Trophoblast cell (in vitro differentiated cells and primary cell): ENCODE data around the gene CFAP97D2.
A peak's percentile ranks its signal among the peaks of the same experiment; 100 is the strongest.
"Not testable (repeated sequence)": the region's sequence is repeated elsewhere in the genome, so short reads cannot be mapped to it uniquely, and the experiment has no call there.

ENCODE experiments used
- DNase-seq, 2 donors: peaks; one replicate each; pipeline ENCODE4 v3.0.0-alpha.2; 2016
- H2AFZ ChIP-seq: 2 replicates; pipeline ENCODE4 v1.6.1; 2013; ENCODE audit warnings: low read length, moderate library complexity, mild to moderate bottlenecking; ENCODE audit not compliant: insufficient read depth, poor library complexity
- H2AK5ac ChIP-seq: 2 replicates; pipeline ENCODE4 v1.6.1; 2013; ENCODE audit warnings: mild to moderate bottlenecking, low read length
- H2BK120ac ChIP-seq: 2 replicates; pipeline ENCODE4 v1.6.1; 2013; ENCODE audit warnings: low read length, mild to moderate bottlenecking, moderate library complexity; ENCODE audit not compliant: insufficient read depth, poor library complexity
- H2BK12ac ChIP-seq: 2 replicates; pipeline ENCODE4 v1.6.1; 2013; ENCODE audit warnings: mild to moderate bottlenecking, low read length, moderate library complexity
- H2BK5ac ChIP-seq: 2 replicates; pipeline ENCODE4 v1.6.1; 2013; ENCODE audit warnings: low read length, low read depth, moderate library complexity, mild to moderate bottlenecking; ENCODE audit not compliant: poor library complexity
- H3K14ac ChIP-seq: 2 replicates; pipeline ENCODE4 v1.6.1; 2013; ENCODE audit warnings: mild to moderate bottlenecking, low read length
- H3K18ac ChIP-seq: 2 replicates; pipeline ENCODE4 v1.6.1; 2013; ENCODE audit warnings: mild to moderate bottlenecking, low read length
- H3K23ac ChIP-seq: 2 replicates; pipeline ENCODE4 v1.6.1; 2013; ENCODE audit warnings: low read length
- H3K27ac ChIP-seq: 2 replicates; pipeline ENCODE4 v1.5.1; 2013; ENCODE audit warnings: low read depth, mild to moderate bottlenecking, inconsistent platforms, low read length, moderate library complexity
- H3K27me3 ChIP-seq: 2 replicates; pipeline ENCODE4 v1.6.1; 2013; ENCODE audit warnings: inconsistent platforms, mild to moderate bottlenecking, low read length, moderate library complexity; ENCODE audit not compliant: insufficient read depth
- H3K36me3 ChIP-seq, 2 experiments: 1 replicate in 1 of 2; 2 replicates in 1 of 2; pipeline ENCODE4 v1.6.1; 2013; ENCODE audit warnings: low read length in 2 of 2, mild to moderate bottlenecking in 2 of 2, moderate library complexity in 1 of 2; ENCODE audit not compliant: insufficient read depth in 2 of 2, control insufficient read depth in 1 of 2
- H3K4ac ChIP-seq: 2 replicates; pipeline ENCODE4 v1.6.1; 2013; ENCODE audit warnings: low read depth, mild to moderate bottlenecking, low read length, moderate library complexity
- H3K4me1 ChIP-seq, 2 experiments: 1 replicate in 1 of 2; 2 replicates in 1 of 2; pipeline ENCODE4 v1.6.1; 2013; ENCODE audit warnings: low read length in 2 of 2, mild to moderate bottlenecking in 2 of 2, moderate library complexity in 1 of 2; ENCODE audit not compliant: insufficient read depth in 2 of 2, control insufficient read depth in 1 of 2
- H3K4me2 ChIP-seq: 2 replicates; pipeline ENCODE4 v1.6.1; 2013; ENCODE audit warnings: inconsistent platforms, mild to moderate bottlenecking, low read length, moderate library complexity
- H3K4me3 ChIP-seq: 2 replicates; pipeline ENCODE4 v1.5.1; 2013; ENCODE audit warnings: mild to moderate bottlenecking, low read depth, low read length, inconsistent platforms
- H3K79me1 ChIP-seq: one replicate; pipeline ENCODE4 v1.6.1; 2013; ENCODE audit warnings: low read length
- H3K79me2 ChIP-seq: 2 replicates; pipeline ENCODE4 v1.6.1; 2013; ENCODE audit warnings: low read length, mild to moderate bottlenecking; ENCODE audit not compliant: control insufficient read depth, insufficient read depth, poor library complexity
- H3K9ac ChIP-seq: 2 replicates; pipeline ENCODE4 v1.6.1; 2013; ENCODE audit warnings: mild to moderate bottlenecking, low read length
- H3K9me3 ChIP-seq: 2 replicates; pipeline ENCODE4 v1.6.1; 2013; ENCODE audit warnings: low read depth, mild to moderate bottlenecking, control low read depth, inconsistent platforms, low read length; ENCODE audit not compliant: insufficient read depth
- H4K12ac ChIP-seq: 2 replicates; pipeline ENCODE4 v1.6.1; 2013; ENCODE audit warnings: low read depth, mild to moderate bottlenecking, low read length, moderate library complexity
- H4K8ac ChIP-seq: 2 replicates; pipeline ENCODE4 v1.6.1; 2013; ENCODE audit warnings: low read depth, mild to moderate bottlenecking, low read length, moderate library complexity
- H4K91ac ChIP-seq: one replicate; pipeline ENCODE4 v1.6.1; 2013; ENCODE audit warnings: low read depth, mild to moderate bottlenecking, low read length, moderate library complexity
- WGBS: extraction: QIAGEN DNeasy Blood & Tissue Kit; methylation state at CpG from one replicate; pipeline ENCODE4 v1.1.7; 2013; ENCODE audit warnings: missing lambda C conversion rate; ENCODE audit not compliant: insufficient read length, insufficient coverage; ENCODE audit errors: extremely low coverage; 5-methylcytosine and 5-hydroxymethylcytosine counted together

Gene CFAP97D2

DNA sequence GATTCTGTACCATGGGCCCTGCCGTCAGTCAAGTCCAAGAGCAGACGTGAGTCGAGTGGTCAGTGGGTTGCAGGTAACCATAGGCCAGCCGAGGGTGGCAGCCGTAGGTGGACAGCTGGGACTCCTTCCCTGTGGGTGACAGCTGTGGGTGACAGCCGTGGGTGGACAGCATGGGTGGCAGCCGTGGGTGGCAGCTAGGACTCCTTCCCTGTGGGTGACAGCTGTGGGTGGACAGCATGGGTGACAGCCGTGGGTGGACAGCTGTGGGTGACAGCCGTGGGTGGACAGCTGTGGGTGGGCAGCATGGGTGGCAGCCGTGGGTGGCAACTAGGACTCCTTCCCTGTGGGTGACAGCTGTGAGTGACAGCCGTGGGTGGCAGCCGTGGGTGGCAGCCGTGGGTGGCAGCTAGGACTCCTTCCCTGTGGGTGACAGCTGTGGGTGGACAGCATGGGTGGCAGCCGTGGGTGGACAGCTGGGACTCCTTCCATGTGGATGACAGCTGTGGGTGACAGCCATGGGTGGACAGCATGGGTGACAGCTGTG lies 2.6 kb upstream of the CFAP97D2 start:
- H3K36me3 ChIP-seq, H3K9me3 ChIP-seq, H3K4me2 ChIP-seq, H2AK5ac ChIP-seq, H3K4ac ChIP-seq, H3K79me2 ChIP-seq, H3K79me1 ChIP-seq, H3K4me1 ChIP-seq, H3K14ac ChIP-seq, H3K4me3 ChIP-seq, H2AFZ ChIP-seq, H3K27me3 ChIP-seq, H3K18ac ChIP-seq, H4K91ac ChIP-seq, H3K23ac ChIP-seq, DNase-seq, H4K8ac ChIP-seq, H4K12ac ChIP-seq, H2BK12ac ChIP-seq, H3K9ac ChIP-seq, H3K27ac ChIP-seq, H2BK120ac ChIP-seq, H2BK5ac ChIP-seq: not testable (repeated sequence)
- no CpG with 5 or more reads among the region's 14 CpGs for WGBS

DNA sequence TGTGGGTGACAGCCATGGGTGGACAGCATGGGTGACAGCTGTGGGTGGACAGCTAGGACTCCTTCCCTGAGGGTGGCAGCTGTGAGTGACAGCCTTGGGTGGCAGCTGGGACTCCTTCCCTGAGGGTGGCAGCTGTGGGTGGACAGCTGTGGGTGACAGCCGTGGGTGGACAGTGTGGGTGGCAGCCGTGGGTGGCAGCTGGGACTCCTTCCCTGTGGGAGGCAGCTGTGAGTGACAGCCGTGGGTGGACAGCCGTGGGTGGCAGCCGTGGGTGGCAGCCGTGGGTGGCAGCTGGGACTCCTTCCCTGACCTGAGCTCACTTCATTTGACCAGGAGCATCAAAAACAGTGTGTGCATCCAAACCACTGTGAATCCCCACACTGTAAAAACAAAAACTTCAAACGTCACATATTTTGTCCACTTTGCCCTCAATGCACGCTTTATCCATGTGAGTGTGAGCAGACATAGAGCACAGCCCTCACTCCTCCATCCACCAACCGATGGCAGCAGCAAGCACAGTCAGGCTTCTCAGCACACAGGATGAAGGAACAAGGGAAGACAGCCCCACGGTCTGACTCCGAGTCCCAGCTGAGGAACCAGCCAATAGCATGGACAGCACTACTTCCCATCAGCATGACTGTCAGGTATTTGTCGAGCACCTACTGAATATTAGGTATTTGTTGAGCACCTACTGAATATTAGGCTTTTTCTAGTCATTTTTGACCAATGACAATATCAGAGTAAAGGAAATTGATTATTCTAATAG lies 1.6 kb upstream of the CFAP97D2 start:
- Histone ChIP-seq H2BK120ac (no peak overlapping the region), H3K14ac (no peak overlapping the region), H3K4me1 (no peaks in the 10 kb centered on the region), H4K12ac (no peak overlapping the region), H3K23ac (no peak overlapping the region), H3K79me1 (no peaks in the 10 kb centered on the region), H3K36me3 (no peaks in the 10 kb centered on the region), H4K91ac (no peak overlapping the region), H3K18ac (no peak overlapping the region), H2BK12ac (no peak overlapping the region), H2AFZ (no peak overlapping the region), H3K4ac (no peak overlapping the region), H3K27me3 (no peaks in the 10 kb centered on the region), H3K9ac (no peak overlapping the region), H3K4me2 (no peak overlapping the region), H2AK5ac (no peak overlapping the region), H3K27ac (no peak overlapping the region), H3K9me3 (peaks cover 5% of the 10 kb centered on the region), H2BK5ac (no peak overlapping the region), H3K4me3 (no peak overlapping the region), H3K79me2 (no peaks in the 10 kb centered on the region), H4K8ac (no peak overlapping the region)
- DNase-seq: no peak
- no CpG with 5 or more reads among the region's 12 CpGs for WGBS

DNA sequence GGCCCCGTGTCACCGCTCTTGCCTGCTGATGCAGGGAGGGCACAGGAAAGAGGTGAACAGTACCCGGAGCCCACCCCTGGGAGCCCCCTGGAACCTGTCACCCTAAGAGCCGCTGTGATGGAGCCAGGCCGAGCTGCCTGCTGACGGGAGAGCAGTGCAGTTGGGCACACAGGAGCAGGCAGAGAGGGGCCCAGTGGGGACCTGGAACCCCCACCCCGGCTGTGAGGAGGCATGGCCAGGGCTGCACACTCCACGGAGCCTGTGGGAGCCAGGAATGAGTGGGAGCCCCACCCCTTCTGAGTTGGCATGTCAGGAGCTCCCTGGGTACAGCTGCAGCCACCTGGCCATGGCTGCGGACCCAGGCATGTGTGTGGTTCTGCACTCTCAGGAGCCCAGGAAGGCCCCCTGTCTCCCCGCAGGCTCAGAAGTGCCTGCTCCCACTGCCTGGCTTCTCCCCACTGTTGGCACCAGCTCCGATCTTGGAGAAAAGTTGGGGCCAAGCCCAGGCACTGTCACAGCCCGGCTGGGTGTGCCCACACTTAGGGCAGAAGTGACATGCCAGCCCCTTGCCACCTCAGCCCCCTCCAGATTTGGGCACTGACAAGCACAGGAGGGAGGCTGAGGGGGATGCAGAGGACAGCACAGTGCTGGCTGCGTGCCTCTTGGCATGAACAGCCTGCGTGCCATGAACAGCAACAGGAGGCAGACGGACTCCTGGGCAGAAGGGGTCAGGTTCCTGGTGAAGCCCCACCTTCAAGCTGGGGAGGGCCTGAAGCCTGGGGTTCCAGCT lies 6.3 kb downstream of the CFAP97D2 start:
- Histone ChIP-seq H4K8ac (no peak overlapping the region), H3K18ac (no peak overlapping the region), H4K91ac (no peak overlapping the region), H3K27ac (no peak overlapping the region), H2BK12ac (no peak overlapping the region), H3K4me3 (peak overlapping the region; percentile 43), H2BK120ac (no peak overlapping the region), H3K27me3 (peaks cover 4% of the 10 kb centered on the region), H2BK5ac (no peak overlapping the region), H3K4me2 (no peak overlapping the region), H2AK5ac (no peak overlapping the region), H3K4me1 (no peaks in the 10 kb centered on the region), H4K12ac (no peak overlapping the region), H3K9ac (no peak overlapping the region), H3K4ac (no peak overlapping the region), H3K9me3 (peaks cover 3% of the 10 kb centered on the region), H2AFZ (no peak overlapping the region), H3K23ac (no peak overlapping the region), H3K14ac (no peak overlapping the region), H3K79me1 (no peaks in the 10 kb centered on the region), H3K79me2 (no peaks in the 10 kb centered on the region), H3K36me3 (no peaks in the 10 kb centered on the region)
- WGBS: no CpG with 5 or more reads among the region's 15 CpGs
- DNase-seq: no peak

DNA sequence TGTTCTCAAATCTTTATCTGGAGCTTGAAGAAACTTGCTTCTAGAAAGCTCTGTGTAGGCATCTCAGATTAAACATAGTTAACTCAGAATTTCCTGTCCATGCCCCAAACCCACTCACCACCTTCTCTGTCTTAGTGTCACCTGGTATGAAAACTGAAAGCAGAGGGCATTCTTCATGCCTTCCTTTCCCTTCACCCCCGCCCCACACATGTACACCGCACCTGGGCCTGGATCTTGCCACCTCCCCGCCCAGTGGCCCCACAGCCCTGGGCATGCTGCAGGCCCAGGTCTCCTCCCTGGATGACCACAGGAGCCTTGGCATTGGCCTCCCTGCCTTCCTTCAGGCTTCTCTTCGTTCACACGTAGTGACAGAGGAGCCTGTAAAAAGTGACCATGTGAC lies 15.8 kb downstream of the CFAP97D2 start:
- Histone ChIP-seq H3K23ac (no peak overlapping the region), H3K79me1 (no peaks in the 10 kb centered on the region), H3K36me3 (no peaks in the 10 kb centered on the region), H3K9me3 (peaks cover 9% of the 10 kb centered on the region), H4K12ac (no peak overlapping the region), H3K18ac (no peak overlapping the region), H3K4ac (no peak overlapping the region), H2BK5ac (no peak overlapping the region), H3K4me3 (no peak overlapping the region), H3K4me2 (no peak overlapping the region), H2BK12ac (no peak overlapping the region), H3K27me3 (no peaks in the 10 kb centered on the region), H4K91ac (no peak overlapping the region), H3K14ac (no peak overlapping the region), H2AK5ac (no peak overlapping the region), H2AFZ (no peak overlapping the region), H3K79me2 (no peaks in the 10 kb centered on the region), H4K8ac (no peak overlapping the region), H3K27ac (no peak overlapping the region), H2BK120ac (no peak overlapping the region), H3K9ac (no peak overlapping the region), H3K4me1 (no peaks in the 10 kb centered on the region)
- WGBS: no CpG with 5 or more reads among the region's 5 CpGs
- DNase-seq: no peak
